SK-N-MC (cell line): ENCODE measurements around the gene PKP2.

Experiments used
- DNase-seq: peaks from one replicate; pipeline ENCODE4 v3.0.0-alpha.2; 2011; ENCODE audit warnings: low read depth, low spot score
- H3K27ac ChIP-seq: fragments of 200-600 bp; sonication (generic); 2 replicates; pipeline ENCODE4 v1.5.1; 2016; ENCODE audit warnings: mixed run types
- H3K36me3 ChIP-seq: fragments of 200-600 bp; sonication (generic); 2 replicates; pipeline ENCODE4 v1.6.1; 2017; ENCODE audit warnings: antibody characterized with exemption, low read length, mixed read lengths; ENCODE audit not compliant: insufficient read depth
- H3K4me3 ChIP-seq: fragments of 200-600 bp; sonication (generic); 2 replicates; pipeline ENCODE4 v1.5.1; 2016
- H3K9ac ChIP-seq: fragments of 200-600 bp; sonication (generic); 2 replicates; pipeline ENCODE4 v1.8.0; 2017; ENCODE audit warnings: mixed run types, mixed read lengths; ENCODE audit not compliant: insufficient read length
- H3K9me3 ChIP-seq: fragments of 200-600 bp; sonication (generic); 2 replicates; pipeline ENCODE4 v1.6.1; 2017; ENCODE audit warnings: low read depth, mild to moderate bottlenecking, antibody characterized with exemption, low read length, moderate library complexity, mixed read lengths
- EZH2 ChIP-seq: fragments of 200-600 bp; sonication (generic); IDR thresholded peaks from one replicate; pipeline ENCODE4 v1.6.1; 2017; ENCODE audit warnings: antibody characterized with exemption
- FOXP2 ChIP-seq: optimal IDR thresholded peaks from 2 replicates; pipeline ENCODE3; 2011; ENCODE audit warnings: mild to moderate bottlenecking, moderate library complexity; ENCODE audit not compliant: insufficient read depth; ENCODE audit errors: extremely low read length, control extremely low read depth
- POLR2AphosphoS5 ChIP-seq: IDR thresholded peaks from 2 replicates; pipeline ENCODE4 v1.6.1; 2012; ENCODE audit warnings: mild to moderate bottlenecking, low read depth, low read length, borderline replicate concordance

PKP2 gene

DNA sequence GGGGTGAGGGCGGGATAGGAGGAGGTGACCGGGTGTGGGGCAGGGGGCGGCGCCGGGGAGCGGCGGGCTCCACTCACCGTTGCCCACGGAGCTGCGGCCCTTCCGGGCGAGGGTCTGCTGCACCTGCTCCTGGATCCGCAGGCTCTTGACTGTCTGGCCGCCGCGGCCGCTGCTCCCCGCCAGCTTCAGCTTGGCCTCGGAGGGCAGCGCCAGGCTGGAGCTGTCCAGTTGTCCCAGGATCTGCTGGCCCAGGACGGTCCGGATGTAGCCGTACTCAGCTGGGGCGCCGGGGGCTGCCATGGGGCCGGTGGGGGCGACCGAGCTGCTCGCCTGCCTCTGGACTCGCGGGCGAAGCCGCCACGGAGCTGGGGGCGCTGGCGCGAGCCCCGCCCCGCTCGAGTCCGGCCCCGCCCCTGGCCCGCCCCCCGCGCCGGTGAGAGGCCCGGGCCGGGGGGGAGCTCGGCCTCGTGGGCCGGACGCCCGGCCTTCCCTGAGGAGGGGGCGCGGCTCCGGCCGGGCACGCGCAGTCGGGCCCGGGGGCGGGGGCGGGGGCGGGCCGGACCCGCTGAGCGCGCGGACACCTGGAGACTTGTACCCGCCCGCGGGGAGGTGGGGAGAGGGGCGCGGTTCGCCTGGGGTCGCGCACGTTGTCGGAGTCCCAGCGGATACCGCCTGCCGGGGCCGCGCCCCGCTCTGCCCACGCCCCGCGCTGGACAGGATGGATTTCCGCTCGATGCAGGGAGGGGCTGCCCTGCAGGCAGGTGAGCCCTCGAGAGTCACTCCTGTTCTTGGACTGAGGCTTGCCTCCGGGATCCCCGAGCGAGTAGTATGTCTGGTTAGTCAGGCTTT is at the start of gene PKP2:
PKP2 (minus strand) TSS at position 346 of the 849 bp plus-strand sequence; CDS start at position 300, 46 bp downstream.
- H3K4me3 ChIP-seq: peak within 1 kb of the TSS; percentile 96
- DNase-seq: no peak

GRCh38 chr12:32944195-32944594 is 47.6 kb upstream of the PKP2 start:
- TF ChIP-seq FOXP2 (no peak), POLR2AphosphoS5 (no peak), EZH2 (no peak)

More for the DNA sequence above, at the start of gene PKP2:
- Histone ChIP-seq H3K36me3 (no peaks in the 10 kb centered on the region), H3K9me3 (no peaks in the 10 kb centered on the region), H3K9ac (peak within 1 kb of the TSS; percentile 82), H3K27ac (peak within 1 kb of the TSS; percentile 86)
- peak; percentile 45; the same call in 1 of the 2 replicates for TF ChIP-seq POLR2AphosphoS5
- TF ChIP-seq EZH2: no peak

DNA sequence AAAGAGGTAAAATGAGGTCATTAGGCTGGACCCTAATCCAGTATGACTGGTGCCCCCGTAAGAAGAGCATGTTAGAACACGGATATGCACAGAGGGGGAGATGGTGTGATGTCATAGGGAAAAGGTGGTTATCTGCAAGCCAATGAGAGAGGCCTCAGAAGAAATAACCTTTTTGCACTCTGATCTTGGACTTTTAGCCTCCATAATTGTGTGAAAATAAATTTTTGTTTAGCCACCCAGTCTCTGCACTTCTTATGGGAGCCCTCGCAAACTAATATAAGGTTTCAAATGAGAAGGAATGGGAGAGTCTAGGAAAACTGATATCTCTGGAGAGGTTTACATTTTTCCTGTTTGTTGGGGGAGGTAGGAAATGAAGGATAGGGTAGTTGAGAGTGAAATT is 43.2 kb upstream of the PKP2 start:
- no peak overlapping the region for H3K27ac ChIP-seq
- H3K36me3 ChIP-seq: no peaks in the 10 kb centered on the region
- no peaks in the 10 kb centered on the region for H3K9me3 ChIP-seq
- no peak for DNase-seq
- no peak overlapping the region for H3K4me3 ChIP-seq
- H3K9ac ChIP-seq: no peak overlapping the region
- TF ChIP-seq POLR2AphosphoS5 (no peak), EZH2 (no peak), FOXP2 (no peak)

More at GRCh38 chr12:32944195-32944594, 47.6 kb upstream of the PKP2 start:
- no peaks in the 10 kb centered on the region for H3K9me3 ChIP-seq
- H3K36me3 ChIP-seq: no peaks in the 10 kb centered on the region
- no peak overlapping the region for H3K27ac ChIP-seq
- no peak overlapping the region for H3K9ac ChIP-seq
- DNase-seq: no peak
- H3K4me3 ChIP-seq: no peak overlapping the region

- no peak for TF ChIP-seq EZH2
- no peak for TF ChIP-seq FOXP2
- no peak for TF ChIP-seq POLR2AphosphoS5
- H3K4me3 ChIP-seq: no peak overlapping the region
- H3K9me3 ChIP-seq: no peaks in the 10 kb centered on the region
- DNase-seq: no peak
- H3K27ac ChIP-seq: no peak overlapping the region
- no peaks in the 10 kb centered on the region for H3K36me3 ChIP-seq
- no peak overlapping the region for H3K9ac ChIP-seq
Measured at GRCh38 chr12:32926963-32927362, 30.4 kb upstream of the PKP2 start.

DNA sequence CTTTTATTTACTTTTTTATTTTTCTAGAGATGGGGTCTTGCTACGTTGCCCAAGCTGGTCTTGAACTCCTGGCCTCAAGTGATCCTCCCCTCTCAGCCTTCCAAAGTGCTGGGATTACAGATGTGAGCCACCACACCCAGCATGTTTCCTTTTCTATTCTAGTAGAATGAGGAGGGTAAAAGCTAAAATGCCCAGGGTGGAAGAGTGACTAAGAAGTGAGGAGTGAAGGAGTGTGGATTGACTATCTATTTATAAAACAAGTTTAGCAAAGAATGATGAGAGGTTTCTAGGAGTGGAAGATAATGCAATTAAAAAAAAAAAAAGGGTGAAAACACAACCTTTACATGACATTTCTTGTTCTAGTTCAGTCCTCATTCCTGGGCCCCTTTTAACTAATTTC is 29.8 kb upstream of the PKP2 start:
- no peak for DNase-seq
- H3K9me3 ChIP-seq: no peaks in the 10 kb centered on the region
- H3K4me3 ChIP-seq: no peak overlapping the region
- H3K27ac ChIP-seq: no peak overlapping the region
- no peaks in the 10 kb centered on the region for H3K36me3 ChIP-seq
- H3K9ac ChIP-seq: no peak overlapping the region
- no peak for TF ChIP-seq POLR2AphosphoS5
- TF ChIP-seq EZH2: no peak
- no peak for TF ChIP-seq FOXP2

GRCh38 chr12:32922546-32923297 is 26.1 kb upstream of the PKP2 start:
- Histone ChIP-seq H3K9me3 (no peaks in the 10 kb centered on the region), H3K27ac (no peak overlapping the region), H3K4me3 (no peak overlapping the region), H3K9ac (no peak overlapping the region), H3K36me3 (no peaks in the 10 kb centered on the region)
- TF ChIP-seq POLR2AphosphoS5 (no peak), FOXP2 (no peak), EZH2 (no peak)
- no peak for DNase-seq

- DNase-seq: no peak
- Histone ChIP-seq H3K9me3 (no peaks in the 10 kb centered on the region), H3K9ac (no peak overlapping the region), H3K4me3 (no peak overlapping the region), H3K36me3 (no peaks in the 10 kb centered on the region), H3K27ac (no peak overlapping the region)
- TF ChIP-seq POLR2AphosphoS5 (no peak), EZH2 (no peak), FOXP2 (no peak)
Measured at GRCh38 chr12:32921397-32921796, 24.8 kb upstream of the PKP2 start.

- DNase-seq: no peak
- no peak for TF ChIP-seq POLR2AphosphoS5
- no peak for TF ChIP-seq EZH2
- TF ChIP-seq FOXP2: no peak
- Histone ChIP-seq H3K9me3 (no peaks in the 10 kb centered on the region), H3K27ac (no peak overlapping the region), H3K4me3 (no peak overlapping the region), H3K9ac (no peak overlapping the region), H3K36me3 (no peaks in the 10 kb centered on the region)
Measured at GRCh38 chr12:32920506-32921085, 24.0 kb upstream of the PKP2 start.
